Gastrocnemius medialis (tissue), 4 donors: ENCODE data around the gene SPECC1L.
"Not testable (repeated sequence)": the region's sequence is repeated elsewhere in the genome, so short reads cannot be mapped to it uniquely, and the experiment has no call there.

Experiments
- POLR2A ChIP-seq, 2 donors: fragments of 450-650 bp; IDR thresholded peaks; one replicate each; pipeline ENCODE4 v1.6.1; 2017; ENCODE audit warnings: antibody characterized with exemption in 2 of 2, mild to moderate bottlenecking in 2 of 2, moderate library complexity in 2 of 2
- TF ChIP-seq, protein P1 (sequence below), 5 experiments: fragments of 450-650 bp in 3 of 5; fragments of 200-600 bp in 2 of 5; sonication (generic) in 2 of 5; IDR thresholded peaks in 4 of 5; conservative IDR thresholded peaks in 1 of 5; 1 replicate in 4 of 5; 2 replicates in 1 of 5; pipeline ENCODE4 v1.5.1; 2016 to 2019; ENCODE audit warnings: antibody characterized with exemption in 5 of 5, mild to moderate bottlenecking in 3 of 5, moderate library complexity in 3 of 5

DNA sequence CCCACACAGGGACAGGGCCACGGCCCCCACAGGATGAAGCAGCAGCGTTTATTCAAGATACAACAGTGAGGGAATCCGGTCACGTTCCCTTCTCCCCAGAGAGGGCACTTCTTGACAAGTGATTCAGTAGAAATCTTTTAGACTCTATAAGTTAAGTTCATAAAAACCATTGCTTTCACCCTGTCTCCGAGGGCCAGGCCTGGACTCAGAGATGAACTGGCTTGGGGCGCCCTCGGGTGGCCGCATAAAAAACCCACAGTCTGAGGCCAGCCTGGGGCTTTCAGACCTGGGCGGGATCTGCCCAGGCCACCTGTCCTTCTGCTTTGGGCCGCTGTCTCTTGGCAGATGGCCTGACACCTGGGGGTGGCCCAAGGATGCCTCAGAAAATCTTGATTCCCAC, 11.2 kb upstream of the SPECC1L start:
- TF ChIP-seq, protein P1, sequence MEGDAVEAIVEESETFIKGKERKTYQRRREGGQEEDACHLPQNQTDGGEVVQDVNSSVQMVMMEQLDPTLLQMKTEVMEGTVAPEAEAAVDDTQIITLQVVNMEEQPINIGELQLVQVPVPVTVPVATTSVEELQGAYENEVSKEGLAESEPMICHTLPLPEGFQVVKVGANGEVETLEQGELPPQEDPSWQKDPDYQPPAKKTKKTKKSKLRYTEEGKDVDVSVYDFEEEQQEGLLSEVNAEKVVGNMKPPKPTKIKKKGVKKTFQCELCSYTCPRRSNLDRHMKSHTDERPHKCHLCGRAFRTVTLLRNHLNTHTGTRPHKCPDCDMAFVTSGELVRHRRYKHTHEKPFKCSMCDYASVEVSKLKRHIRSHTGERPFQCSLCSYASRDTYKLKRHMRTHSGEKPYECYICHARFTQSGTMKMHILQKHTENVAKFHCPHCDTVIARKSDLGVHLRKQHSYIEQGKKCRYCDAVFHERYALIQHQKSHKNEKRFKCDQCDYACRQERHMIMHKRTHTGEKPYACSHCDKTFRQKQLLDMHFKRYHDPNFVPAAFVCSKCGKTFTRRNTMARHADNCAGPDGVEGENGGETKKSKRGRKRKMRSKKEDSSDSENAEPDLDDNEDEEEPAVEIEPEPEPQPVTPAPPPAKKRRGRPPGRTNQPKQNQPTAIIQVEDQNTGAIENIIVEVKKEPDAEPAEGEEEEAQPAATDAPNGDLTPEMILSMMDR (IDR thresholded peaks at IDR 0.05 in 4 of 5, conservative IDR thresholded peaks at IDR 0.05 in 1 of 5) = peak in 2 of 5 experiments; percentile 24 to 62
- not testable (repeated sequence) for TF ChIP-seq POLR2A (IDR thresholded peaks at IDR 0.05)
